Measurements from ENCODE around the gene DPP10.

DNA sequence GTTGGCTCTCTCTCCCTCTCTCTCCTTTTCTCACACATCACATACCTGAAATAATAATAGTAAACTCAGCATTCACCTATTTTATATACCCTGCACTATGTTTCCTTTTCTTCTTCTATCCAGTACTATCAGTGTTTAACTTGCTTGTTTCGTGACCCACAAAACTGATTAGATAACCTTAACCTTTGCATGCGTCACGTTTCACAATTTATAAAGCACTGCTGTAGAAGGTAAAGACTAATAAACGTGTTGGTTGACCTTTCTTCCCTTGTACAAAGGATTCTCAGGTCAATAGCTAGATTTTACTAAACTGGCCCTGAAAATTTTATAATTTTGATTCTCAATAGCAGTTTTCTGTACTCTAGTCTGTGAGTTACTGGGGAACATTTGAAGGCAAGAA lies 791.7 kb downstream of the DPP10 start:
- TF ChIP-seq, protein P1, sequence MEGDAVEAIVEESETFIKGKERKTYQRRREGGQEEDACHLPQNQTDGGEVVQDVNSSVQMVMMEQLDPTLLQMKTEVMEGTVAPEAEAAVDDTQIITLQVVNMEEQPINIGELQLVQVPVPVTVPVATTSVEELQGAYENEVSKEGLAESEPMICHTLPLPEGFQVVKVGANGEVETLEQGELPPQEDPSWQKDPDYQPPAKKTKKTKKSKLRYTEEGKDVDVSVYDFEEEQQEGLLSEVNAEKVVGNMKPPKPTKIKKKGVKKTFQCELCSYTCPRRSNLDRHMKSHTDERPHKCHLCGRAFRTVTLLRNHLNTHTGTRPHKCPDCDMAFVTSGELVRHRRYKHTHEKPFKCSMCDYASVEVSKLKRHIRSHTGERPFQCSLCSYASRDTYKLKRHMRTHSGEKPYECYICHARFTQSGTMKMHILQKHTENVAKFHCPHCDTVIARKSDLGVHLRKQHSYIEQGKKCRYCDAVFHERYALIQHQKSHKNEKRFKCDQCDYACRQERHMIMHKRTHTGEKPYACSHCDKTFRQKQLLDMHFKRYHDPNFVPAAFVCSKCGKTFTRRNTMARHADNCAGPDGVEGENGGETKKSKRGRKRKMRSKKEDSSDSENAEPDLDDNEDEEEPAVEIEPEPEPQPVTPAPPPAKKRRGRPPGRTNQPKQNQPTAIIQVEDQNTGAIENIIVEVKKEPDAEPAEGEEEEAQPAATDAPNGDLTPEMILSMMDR (IDR thresholded peaks at IDR 0.05), result no peak
- TF ChIP-seq POLR2A (IDR thresholded peaks at IDR 0.05), result no peak

Measured in body of pancreas (tissue), 4 donors.